ENCODE measurements around the gene ELOVL6. TPM values are rescaled to one million over a fixed set of nuclear protein-coding genes. Genes with fewer than 3 reads are reported as not detected.

The ELOVL6 gene
- polyA plus RNA-seq, 2 donors: 17.3 to 17.7 TPM

DNA sequence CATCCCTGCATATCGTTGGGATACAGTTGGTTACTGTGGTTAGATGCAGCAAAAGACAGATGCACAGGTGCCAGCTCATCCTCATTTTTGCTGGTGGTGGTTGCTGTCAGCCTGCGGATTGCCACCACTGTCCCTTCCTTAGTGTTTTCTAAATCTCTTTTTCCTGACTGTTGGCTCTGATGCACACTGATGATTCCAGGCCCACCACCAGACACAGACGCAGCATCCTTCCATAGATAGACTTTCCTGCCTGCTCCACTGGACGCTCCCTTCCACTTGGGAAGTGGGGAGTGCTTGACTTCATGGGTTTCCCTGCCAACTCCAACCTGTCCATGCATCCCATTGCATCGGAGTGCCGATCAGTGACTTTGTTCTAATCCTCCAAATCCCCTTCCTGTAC lies 184.2 kb downstream of the ELOVL6 start:
- Histone ChIP-seq H3K27ac (ENCODE audit: low read depth in 2 of 2, low read length in 1 of 2) (no peak overlapping the region), H3K4me1 (ENCODE audit: control insufficient read depth in 2 of 2, insufficient read depth in 2 of 2, low read length in 1 of 2) (no peaks in the 10 kb centered on the region), H3K36me3 (ENCODE audit: control insufficient read depth in 2 of 2, insufficient read depth in 2 of 2, low read length in 1 of 2) (no peaks in the 10 kb centered on the region), H3K4me3 (ENCODE audit: low read depth in 1 of 2, low read length in 2 of 2) (no peak overlapping the region), H3K9me3 (ENCODE audit: control insufficient read depth in 2 of 2, insufficient read depth in 1 of 2, low read depth in 1 of 2, low read length in 1 of 2) (no peaks in the 10 kb centered on the region), H3K27me3 (ENCODE audit: control insufficient read depth in 1 of 2, insufficient read depth in 2 of 2, low read length in 2 of 2) (no peaks in the 10 kb centered on the region)
- WGBS, 2 donors: 88 to 91% methylated on average over 6 of the region's 6 CpGs

DNA sequence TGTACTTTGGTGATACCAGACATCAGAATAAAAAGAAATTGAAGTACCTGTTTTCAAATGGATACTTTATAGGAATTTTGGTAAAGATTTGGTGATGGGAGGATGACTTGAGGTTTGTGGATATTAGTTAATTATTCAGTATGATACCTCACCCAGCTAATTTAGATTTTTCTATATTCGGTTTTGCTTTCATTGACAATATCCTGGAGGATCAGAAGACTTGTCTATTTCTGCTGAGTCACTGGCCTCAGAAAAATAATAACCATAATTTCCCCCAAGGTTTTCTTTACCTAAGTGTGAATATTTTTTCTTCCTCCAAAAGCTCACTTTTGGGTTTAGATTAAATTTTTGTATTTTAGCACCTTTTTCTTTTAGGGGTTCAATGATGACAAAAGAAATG lies 185.5 kb downstream of the ELOVL6 start:
- no peak overlapping the region for H3K4me3 ChIP-seq (ENCODE audit: low read depth in 1 of 2, low read length in 2 of 2)
- no peaks in the 10 kb centered on the region for H3K4me1 ChIP-seq (ENCODE audit: control insufficient read depth in 2 of 2, insufficient read depth in 2 of 2, low read length in 1 of 2)
- 63 to 72% methylated on average over 1 of the region's 1 CpG for WGBS, 2 donors

DNA sequence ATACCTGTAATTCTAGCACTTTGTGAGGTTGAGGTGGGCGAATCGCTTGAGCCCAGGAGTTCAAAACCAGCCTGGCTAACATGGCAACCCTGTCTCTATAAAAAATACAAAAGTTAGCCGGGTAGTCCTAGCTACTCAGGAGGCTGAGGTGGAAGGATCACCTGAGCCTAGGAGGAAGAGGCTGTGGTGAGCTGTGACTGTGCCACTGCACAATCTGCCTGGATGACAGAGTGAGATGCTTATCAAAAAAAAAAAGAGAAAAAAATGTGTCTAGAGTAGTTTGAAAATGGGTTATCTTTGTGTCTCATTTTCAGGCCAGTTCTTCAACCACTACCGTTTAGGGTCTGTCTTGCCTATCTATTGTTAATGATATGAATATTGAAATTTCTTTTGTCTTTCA lies 187.6 kb downstream of the ELOVL6 start:
- no peaks in the 10 kb centered on the region for H3K27me3 ChIP-seq (ENCODE audit: control insufficient read depth in 1 of 2, insufficient read depth in 2 of 2, low read length in 2 of 2)
- no peak overlapping the region for H3K27ac ChIP-seq (ENCODE audit: low read depth in 2 of 2, low read length in 1 of 2)
- H3K9me3 ChIP-seq (ENCODE audit: control insufficient read depth in 2 of 2, insufficient read depth in 1 of 2, low read depth in 1 of 2, low read length in 1 of 2): no peaks in the 10 kb centered on the region
- H3K4me1 ChIP-seq (ENCODE audit: control insufficient read depth in 2 of 2, insufficient read depth in 2 of 2, low read length in 1 of 2): no peaks in the 10 kb centered on the region
- no peak overlapping the region for H3K4me3 ChIP-seq (ENCODE audit: low read depth in 1 of 2, low read length in 2 of 2)
- 91% methylated on average over 4 of the region's 4 CpGs for WGBS, 2 donors
- H3K36me3 ChIP-seq (ENCODE audit: control insufficient read depth in 2 of 2, insufficient read depth in 2 of 2, low read length in 1 of 2): no peaks in the 10 kb centered on the region

More for the DNA sequence above, 185.5 kb downstream of the ELOVL6 start:
- Histone ChIP-seq H3K27me3 (ENCODE audit: control insufficient read depth in 1 of 2, insufficient read depth in 2 of 2, low read length in 2 of 2) (no peaks in the 10 kb centered on the region), H3K9me3 (ENCODE audit: control insufficient read depth in 2 of 2, insufficient read depth in 1 of 2, low read depth in 1 of 2, low read length in 1 of 2) (no peaks in the 10 kb centered on the region), H3K27ac (ENCODE audit: low read depth in 2 of 2, low read length in 1 of 2) (no peak overlapping the region), H3K36me3 (ENCODE audit: control insufficient read depth in 2 of 2, insufficient read depth in 2 of 2, low read length in 1 of 2) (no peaks in the 10 kb centered on the region)

DNA sequence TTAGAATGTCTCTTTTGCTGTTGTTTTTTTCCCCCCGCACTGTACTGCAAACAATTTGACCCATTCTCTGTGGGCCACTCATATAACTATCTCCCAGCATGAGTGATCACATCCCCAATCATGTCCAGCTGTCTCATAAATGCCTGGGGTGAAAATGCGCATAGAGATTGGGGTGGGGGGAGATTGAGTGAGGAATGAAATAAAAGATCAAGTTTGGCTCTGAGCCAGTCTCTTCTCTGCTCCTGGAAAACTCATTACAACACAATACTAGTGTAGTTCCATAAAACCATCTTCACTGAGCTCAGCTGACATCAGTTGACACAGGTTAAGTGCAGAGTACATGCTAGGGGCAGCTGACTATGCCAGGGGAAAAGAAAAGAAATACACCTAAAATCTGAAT lies 188.9 kb downstream of the ELOVL6 start:
- WGBS, 2 donors: 93% methylated on average over 2 of the region's 2 CpGs
- no peaks in the 10 kb centered on the region for H3K36me3 ChIP-seq (ENCODE audit: control insufficient read depth in 2 of 2, insufficient read depth in 2 of 2, low read length in 1 of 2)
- H3K9me3 ChIP-seq (ENCODE audit: control insufficient read depth in 2 of 2, insufficient read depth in 1 of 2, low read depth in 1 of 2, low read length in 1 of 2): no peaks in the 10 kb centered on the region
- no peaks in the 10 kb centered on the region for H3K4me1 ChIP-seq (ENCODE audit: control insufficient read depth in 2 of 2, insufficient read depth in 2 of 2, low read length in 1 of 2)
- no peaks in the 10 kb centered on the region for H3K27me3 ChIP-seq (ENCODE audit: control insufficient read depth in 1 of 2, insufficient read depth in 2 of 2, low read length in 2 of 2)
- no peak overlapping the region for H3K4me3 ChIP-seq (ENCODE audit: low read depth in 1 of 2, low read length in 2 of 2)
- no peak overlapping the region for H3K27ac ChIP-seq (ENCODE audit: low read depth in 2 of 2, low read length in 1 of 2)

DNA sequence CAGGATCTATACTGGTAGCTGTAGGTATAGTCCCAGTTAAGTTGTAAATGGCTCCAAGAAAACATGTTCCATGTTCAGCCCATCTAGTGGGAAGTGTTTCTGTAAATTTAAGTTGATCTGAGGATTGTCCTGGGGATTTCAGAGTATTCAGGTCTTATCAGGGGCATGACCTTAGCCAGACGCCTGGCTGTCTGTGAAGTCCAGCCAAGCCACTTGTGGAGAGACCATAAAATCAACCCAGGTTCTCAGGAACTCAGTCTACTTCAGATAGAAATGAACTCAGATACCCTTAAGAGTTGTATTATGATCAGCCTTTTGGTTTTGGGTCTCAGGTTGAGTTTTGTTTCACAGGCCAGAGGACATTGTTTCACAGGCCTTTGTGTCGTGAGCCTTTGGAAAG lies 189.9 kb downstream of the ELOVL6 start:
- 88 to 91% methylated on average over 2 of the region's 2 CpGs for WGBS, 2 donors
- H3K9me3 ChIP-seq (ENCODE audit: control insufficient read depth in 2 of 2, insufficient read depth in 1 of 2, low read depth in 1 of 2, low read length in 1 of 2): no peaks in the 10 kb centered on the region

DNA sequence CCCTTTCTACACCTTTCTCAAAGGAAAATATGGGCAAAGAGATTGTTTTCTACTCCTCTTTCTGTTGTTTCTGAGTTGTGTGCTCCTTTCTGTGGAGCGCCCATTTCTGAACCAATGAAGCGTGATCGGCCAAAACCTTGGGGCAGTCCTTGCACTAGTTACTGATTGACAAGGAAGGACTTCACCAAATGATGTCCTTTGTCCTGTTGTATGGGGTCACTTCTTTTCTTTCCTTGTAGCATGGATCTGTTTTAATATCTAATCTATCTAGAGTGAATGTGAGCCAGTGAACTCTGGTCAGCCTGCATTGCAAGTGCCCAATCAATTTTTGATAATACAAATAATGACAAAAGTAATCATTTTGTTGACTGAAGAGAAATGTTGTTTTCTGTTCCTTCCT lies 191.2 kb downstream of the ELOVL6 start:
- WGBS, 2 donors: 91 to 99% methylated on average over 3 of the region's 3 CpGs
- Histone ChIP-seq H3K27ac (ENCODE audit: low read depth in 2 of 2, low read length in 1 of 2) (no peak overlapping the region), H3K4me1 (ENCODE audit: control insufficient read depth in 2 of 2, insufficient read depth in 2 of 2, low read length in 1 of 2) (no peaks in the 10 kb centered on the region), H3K9me3 (ENCODE audit: control insufficient read depth in 2 of 2, insufficient read depth in 1 of 2, low read depth in 1 of 2, low read length in 1 of 2) (no peaks in the 10 kb centered on the region), H3K4me3 (ENCODE audit: low read depth in 1 of 2, low read length in 2 of 2) (no peak overlapping the region), H3K27me3 (ENCODE audit: control insufficient read depth in 1 of 2, insufficient read depth in 2 of 2, low read length in 2 of 2) (no peaks in the 10 kb centered on the region), H3K36me3 (ENCODE audit: control insufficient read depth in 2 of 2, insufficient read depth in 2 of 2, low read length in 1 of 2) (no peaks in the 10 kb centered on the region)

More for the DNA sequence above, 189.9 kb downstream of the ELOVL6 start:
- Histone ChIP-seq H3K27ac (ENCODE audit: low read depth in 2 of 2, low read length in 1 of 2) (no peak overlapping the region), H3K4me3 (ENCODE audit: low read depth in 1 of 2, low read length in 2 of 2) (no peak overlapping the region), H3K36me3 (ENCODE audit: control insufficient read depth in 2 of 2, insufficient read depth in 2 of 2, low read length in 1 of 2) (no peaks in the 10 kb centered on the region), H3K27me3 (ENCODE audit: control insufficient read depth in 1 of 2, insufficient read depth in 2 of 2, low read length in 2 of 2) (no peaks in the 10 kb centered on the region), H3K4me1 (ENCODE audit: control insufficient read depth in 2 of 2, insufficient read depth in 2 of 2, low read length in 1 of 2) (no peaks in the 10 kb centered on the region)

DNA sequence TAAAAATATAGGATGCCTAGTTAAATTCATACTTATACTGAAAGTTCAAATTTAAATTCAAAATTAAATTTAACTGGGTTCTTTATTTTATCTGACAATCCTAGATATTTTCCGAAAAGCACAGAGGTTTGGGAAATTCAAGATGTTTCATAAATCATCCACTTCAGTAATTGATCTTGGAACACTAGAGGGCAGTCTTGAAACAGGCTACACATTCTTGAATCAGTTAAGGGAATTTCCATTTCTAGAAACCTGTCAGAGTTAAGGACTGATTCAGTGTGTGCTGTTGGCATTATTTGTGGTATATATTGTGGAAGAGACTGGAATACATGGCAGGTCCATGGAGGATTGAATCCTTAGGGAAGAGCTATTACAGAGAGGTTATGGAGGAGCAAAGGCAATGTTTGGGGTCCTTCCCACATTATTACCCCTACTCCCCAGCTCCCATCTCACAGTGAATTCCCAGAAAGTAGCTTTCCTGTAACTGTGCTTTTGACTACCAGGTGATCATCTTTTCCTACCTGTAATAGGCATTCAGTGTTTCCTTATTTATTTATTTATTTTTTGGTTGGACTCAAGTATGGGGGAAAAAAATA lies 192.9 kb downstream of the ELOVL6 start:
- Histone ChIP-seq H3K9me3 (ENCODE audit: control insufficient read depth in 2 of 2, insufficient read depth in 1 of 2, low read depth in 1 of 2, low read length in 1 of 2) (no peaks in the 10 kb centered on the region), H3K36me3 (ENCODE audit: control insufficient read depth in 2 of 2, insufficient read depth in 2 of 2, low read length in 1 of 2) (no peaks in the 10 kb centered on the region), H3K4me3 (ENCODE audit: low read depth in 1 of 2, low read length in 2 of 2) (no peak overlapping the region), H3K27me3 (ENCODE audit: control insufficient read depth in 1 of 2, insufficient read depth in 2 of 2, low read length in 2 of 2) (no peaks in the 10 kb centered on the region), H3K27ac (ENCODE audit: low read depth in 2 of 2, low read length in 1 of 2) (no peak overlapping the region), H3K4me1 (ENCODE audit: control insufficient read depth in 2 of 2, insufficient read depth in 2 of 2, low read length in 1 of 2) (no peaks in the 10 kb centered on the region)
- 8 to 11% methylated on average over 1 of the region's 1 CpG for WGBS, 2 donors

DNA sequence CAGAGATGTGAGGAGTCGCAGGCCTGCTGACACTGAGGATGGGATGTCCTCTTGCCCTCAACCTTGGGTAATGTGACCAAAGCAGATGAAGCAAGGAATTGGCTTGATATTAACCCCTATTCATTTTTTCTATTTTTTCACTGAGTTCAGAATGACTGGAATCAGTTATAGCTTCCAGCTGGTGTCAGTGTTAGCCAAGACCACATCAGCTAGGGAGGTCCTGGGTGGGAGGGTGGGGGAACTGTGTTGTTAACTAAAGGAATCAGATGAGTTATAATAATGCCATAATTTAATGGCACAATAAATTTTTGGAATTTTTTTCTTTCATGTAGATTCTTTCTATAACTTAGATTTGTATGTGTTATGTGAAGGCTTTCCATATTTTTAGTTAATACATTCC lies 193.9 kb downstream of the ELOVL6 start:
- Histone ChIP-seq H3K27me3 (ENCODE audit: control insufficient read depth in 1 of 2, insufficient read depth in 2 of 2, low read length in 2 of 2) (no peaks in the 10 kb centered on the region), H3K4me3 (ENCODE audit: low read depth in 1 of 2, low read length in 2 of 2) (no peak overlapping the region), H3K27ac (ENCODE audit: low read depth in 2 of 2, low read length in 1 of 2) (no peak overlapping the region), H3K9me3 (ENCODE audit: control insufficient read depth in 2 of 2, insufficient read depth in 1 of 2, low read depth in 1 of 2, low read length in 1 of 2) (no peaks in the 10 kb centered on the region), H3K4me1 (ENCODE audit: control insufficient read depth in 2 of 2, insufficient read depth in 2 of 2, low read length in 1 of 2) (peaks cover 0 to under 1% of the 10 kb centered on the region in 2 donors), H3K36me3 (ENCODE audit: control insufficient read depth in 2 of 2, insufficient read depth in 2 of 2, low read length in 1 of 2) (no peaks in the 10 kb centered on the region)
- 87 to 93% methylated on average over 1 of the region's 1 CpG for WGBS, 2 donors

DNA sequence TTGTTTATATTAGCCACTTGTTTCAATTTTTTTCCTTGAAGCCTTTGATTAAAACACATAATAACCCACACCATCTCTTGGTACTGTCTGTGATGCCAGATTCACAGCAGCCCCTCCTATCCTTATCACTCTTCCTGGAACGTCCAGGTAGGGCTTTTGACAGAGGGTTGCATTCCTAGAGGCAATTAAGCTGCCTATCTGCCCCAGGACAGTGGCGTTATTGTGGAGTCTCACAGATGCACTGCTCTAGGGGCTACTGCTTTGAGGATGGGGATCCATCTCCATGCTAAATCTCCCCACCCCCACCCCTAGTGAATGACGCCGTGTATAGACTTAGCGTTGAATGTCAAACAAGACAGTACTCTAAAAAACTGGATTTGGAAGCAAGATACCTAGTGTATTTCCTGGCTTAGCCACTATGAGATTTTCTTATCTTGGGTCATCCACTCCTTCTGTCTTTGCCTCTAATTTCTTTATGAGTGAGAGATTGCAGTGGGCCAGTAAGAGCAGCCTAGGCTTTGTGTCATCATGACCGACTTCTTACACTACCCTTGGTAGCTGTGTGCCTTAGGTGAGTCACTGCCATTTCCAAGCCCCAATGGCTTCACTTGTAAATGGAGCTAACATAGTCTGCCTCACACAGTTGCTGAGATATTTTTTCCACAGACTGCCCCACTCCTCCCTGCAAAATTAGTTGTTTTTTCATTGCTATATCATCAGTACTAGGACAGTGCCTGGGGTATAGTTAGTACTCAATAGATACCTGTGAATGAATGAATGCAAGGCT lies 194.8 kb downstream of the ELOVL6 start:
- Histone ChIP-seq H3K9me3 (ENCODE audit: control insufficient read depth in 2 of 2, insufficient read depth in 1 of 2, low read depth in 1 of 2, low read length in 1 of 2) (no peaks in the 10 kb centered on the region), H3K36me3 (ENCODE audit: control insufficient read depth in 2 of 2, insufficient read depth in 2 of 2, low read length in 1 of 2) (no peaks in the 10 kb centered on the region), H3K27me3 (ENCODE audit: control insufficient read depth in 1 of 2, insufficient read depth in 2 of 2, low read length in 2 of 2) (no peaks in the 10 kb centered on the region), H3K27ac (ENCODE audit: low read depth in 2 of 2, low read length in 1 of 2) (no peak overlapping the region), H3K4me1 (ENCODE audit: control insufficient read depth in 2 of 2, insufficient read depth in 2 of 2, low read length in 1 of 2) (peaks cover 0 to 2% of the 10 kb centered on the region in 2 donors), H3K4me3 (ENCODE audit: low read depth in 1 of 2, low read length in 2 of 2) (no peak overlapping the region)
- 69 to 72% methylated on average over 6 of the region's 6 CpGs for WGBS, 2 donors

DNA sequence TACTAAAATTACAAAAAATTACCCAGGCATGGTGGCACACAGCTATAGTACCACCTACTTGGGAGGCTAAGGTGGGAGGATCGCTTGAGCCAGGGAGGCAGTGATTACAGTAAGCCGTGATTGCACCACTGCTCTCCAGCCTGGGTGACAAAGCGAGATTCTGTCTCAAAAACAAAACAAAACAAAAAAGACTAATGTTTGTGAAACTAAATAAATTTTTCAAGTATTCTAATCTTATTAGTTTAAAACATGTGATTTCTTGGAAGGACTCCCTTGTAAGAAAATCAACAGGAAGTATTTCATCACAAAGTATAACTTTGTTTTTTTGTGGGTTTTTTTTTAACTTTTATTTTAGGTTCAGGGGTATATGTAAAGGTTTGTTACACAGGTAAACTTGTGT lies 196.1 kb downstream of the ELOVL6 start:
- Histone ChIP-seq H3K27me3 (ENCODE audit: control insufficient read depth in 1 of 2, insufficient read depth in 2 of 2, low read length in 2 of 2) (no peaks in the 10 kb centered on the region), H3K27ac (ENCODE audit: low read depth in 2 of 2, low read length in 1 of 2) (no peak overlapping the region), H3K36me3 (ENCODE audit: control insufficient read depth in 2 of 2, insufficient read depth in 2 of 2, low read length in 1 of 2) (no peaks in the 10 kb centered on the region), H3K4me3 (ENCODE audit: low read depth in 1 of 2, low read length in 2 of 2) (no peak overlapping the region), H3K9me3 (ENCODE audit: control insufficient read depth in 2 of 2, insufficient read depth in 1 of 2, low read depth in 1 of 2, low read length in 1 of 2) (no peaks in the 10 kb centered on the region), H3K4me1 (ENCODE audit: control insufficient read depth in 2 of 2, insufficient read depth in 2 of 2, low read length in 1 of 2) (peaks cover 0 to 2% of the 10 kb centered on the region in 2 donors)
- WGBS, 2 donors: 67 to 72% methylated on average over 3 of the region's 3 CpGs

Data from esophagus (tissue), 2 donors.